GM18526 (cell line): ENCODE results near the gene RPUSD3.

Experiments
- POLR2A ChIP-seq: IDR thresholded peaks from 3 replicates; pipeline ENCODE4 v1.6.1; 2011; ENCODE audit not compliant: insufficient read length; ENCODE audit errors: extremely low read depth

The RPUSD3 gene, protein sequence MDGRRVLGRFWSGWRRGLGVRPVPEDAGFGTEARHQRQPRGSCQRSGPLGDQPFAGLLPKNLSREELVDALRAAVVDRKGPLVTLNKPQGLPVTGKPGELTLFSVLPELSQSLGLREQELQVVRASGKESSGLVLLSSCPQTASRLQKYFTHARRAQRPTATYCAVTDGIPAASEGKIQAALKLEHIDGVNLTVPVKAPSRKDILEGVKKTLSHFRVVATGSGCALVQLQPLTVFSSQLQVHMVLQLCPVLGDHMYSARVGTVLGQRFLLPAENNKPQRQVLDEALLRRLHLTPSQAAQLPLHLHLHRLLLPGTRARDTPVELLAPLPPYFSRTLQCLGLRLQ

DNA sequence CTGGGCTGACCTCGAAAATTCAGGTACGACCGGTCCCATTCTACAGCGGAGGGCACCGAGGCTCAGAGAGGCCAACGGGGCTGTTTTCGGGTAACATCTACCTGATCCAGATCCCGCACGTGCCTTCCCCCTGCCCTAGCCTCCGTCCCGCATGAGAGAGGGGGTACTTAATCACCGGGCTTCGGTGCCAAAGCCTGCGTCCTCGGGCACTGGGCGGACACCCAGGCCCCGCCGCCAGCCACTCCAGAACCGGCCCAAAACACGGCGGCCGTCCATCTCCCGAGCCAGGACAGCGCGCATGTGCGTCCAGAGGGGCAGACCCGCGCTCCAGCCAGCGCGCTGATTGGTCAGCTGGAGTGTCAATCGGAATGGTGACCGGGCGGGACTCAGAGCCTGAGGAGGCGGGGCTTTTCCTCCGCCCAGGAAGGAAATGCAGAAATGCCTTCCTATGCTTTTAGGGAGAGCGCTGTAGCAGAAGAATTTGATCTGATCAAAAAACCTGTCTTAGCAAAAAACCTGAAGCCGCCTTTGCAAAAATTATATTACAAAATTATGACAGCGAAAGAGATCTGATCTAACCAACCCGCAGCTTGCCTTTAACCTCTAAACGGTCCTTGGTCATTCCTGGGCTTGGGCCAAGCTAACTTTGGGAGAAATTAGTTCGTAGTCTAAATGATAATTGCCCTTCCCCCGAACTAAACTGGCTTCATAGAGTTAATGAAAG lies at the start of gene RPUSD3:
TSS of gene RPUSD3 (minus strand) at position 294 of the 724 bp plus-strand sequence. CDS start at position 276, 18 bp downstream.
- peak; percentile 84 for TF ChIP-seq POLR2A

DNA sequence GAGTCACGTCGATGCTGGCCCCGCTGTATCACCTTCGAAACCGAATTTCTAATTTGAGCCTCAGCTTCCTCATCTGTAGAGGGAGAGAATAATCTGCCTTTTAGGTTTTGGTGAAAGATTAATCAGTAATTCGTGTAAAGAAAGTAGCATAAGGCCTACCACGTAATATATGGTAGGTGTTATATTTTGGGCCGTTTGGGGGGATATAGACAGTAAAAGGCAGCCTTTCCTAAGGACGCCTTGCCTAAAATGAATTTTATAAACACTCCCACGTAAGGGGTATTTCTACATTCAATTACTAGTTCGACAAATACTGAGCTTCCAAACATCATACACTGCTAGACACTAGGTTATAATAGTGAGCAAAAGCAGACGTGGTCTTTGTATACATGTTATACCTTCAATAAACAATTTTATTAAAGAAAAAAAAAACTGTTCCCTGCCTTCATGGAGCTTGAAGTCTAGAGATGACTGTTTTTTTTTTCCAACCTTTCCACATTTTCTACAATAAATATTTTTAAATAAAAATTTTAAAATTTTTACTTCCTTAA lies 47.3 kb upstream of the RPUSD3 start:
- TF ChIP-seq POLR2A, result no peak

DNA sequence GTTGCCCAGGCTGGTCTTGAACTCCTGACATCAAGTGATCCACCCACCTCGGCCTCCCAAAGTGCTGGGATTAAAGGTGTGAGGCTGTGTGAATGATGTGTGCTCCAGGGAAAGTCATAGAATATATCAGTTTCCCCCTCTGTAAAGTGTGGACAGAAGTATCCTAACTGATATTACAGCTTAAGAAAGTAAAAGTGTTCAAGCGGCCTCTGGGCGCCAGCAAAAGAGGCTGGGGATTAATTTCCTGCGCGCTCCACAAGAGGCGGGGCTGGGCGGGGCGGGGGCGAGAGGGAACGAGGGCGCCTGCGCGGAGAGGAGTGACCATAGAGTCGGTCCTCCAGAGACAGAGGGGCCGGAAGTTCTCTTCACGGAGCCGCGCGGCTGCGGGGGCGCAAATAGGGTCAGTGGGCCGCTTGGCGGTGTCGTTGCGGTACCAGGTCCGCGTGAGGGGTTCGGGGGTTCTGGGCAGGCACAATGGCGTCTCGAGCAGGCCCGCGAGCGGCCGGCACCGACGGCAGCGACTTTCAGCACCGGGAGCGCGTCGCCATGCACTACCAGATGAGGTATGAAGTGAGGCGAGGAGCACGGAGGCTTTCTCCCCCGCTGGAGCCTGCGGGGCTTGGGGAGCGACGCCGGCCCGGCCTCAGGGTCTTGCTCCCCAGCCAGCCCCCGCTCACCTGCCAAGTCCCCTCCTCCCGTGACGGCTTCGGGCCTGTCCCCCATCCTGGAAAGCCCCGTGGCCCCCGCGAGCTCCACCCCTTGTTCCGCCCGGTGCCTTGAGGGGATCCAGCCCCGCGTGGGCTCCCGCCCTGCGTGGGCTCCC lies 46.7 kb upstream of the RPUSD3 start, which contains the start of gene JAGN1:
TSS of gene JAGN1 (plus strand) at position 362 of the 823 bp plus-strand sequence. CDS start at position 475, 113 bp downstream.
- peak; percentile 86 for TF ChIP-seq POLR2A

DNA sequence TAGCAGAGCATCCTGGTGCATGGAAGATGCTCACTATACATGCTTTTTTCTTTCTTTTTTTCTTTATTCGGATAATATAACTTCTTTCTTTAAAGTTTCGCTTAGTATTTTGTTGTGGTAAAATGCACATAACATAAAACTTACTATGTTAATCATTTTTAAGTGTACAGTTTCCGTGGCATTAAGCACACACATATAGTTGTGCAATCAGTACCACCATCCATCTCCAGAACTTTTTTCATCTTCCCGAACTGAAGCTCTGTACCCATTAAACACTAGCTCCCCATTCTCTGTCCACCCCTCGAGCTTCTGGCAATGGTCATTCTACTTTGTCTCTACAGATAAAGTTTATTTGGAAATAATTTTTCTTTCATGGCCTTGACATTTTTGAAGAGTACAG lies 45.6 kb upstream of the RPUSD3 start:
- no peak for TF ChIP-seq POLR2A

DNA sequence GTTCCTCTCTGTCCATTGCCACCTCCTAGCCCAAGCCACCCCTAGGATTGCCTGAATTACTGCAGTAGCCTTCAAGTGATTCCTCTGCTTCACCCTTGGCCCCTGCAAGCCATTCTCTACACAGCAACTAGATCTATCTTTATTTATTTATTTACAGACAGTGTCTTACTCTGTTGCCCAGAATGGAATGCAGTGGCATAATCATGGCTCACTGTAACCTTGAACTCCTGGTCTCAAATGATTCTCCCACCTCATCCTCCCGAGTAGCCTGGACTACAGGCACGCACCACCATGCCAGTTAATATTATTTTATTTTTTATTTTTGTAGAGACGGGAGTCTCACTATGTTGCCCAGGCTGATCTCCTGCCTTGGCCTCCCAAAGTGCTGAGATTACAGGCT lies 44.7 kb upstream of the RPUSD3 start:
- no peak for TF ChIP-seq POLR2A

DNA sequence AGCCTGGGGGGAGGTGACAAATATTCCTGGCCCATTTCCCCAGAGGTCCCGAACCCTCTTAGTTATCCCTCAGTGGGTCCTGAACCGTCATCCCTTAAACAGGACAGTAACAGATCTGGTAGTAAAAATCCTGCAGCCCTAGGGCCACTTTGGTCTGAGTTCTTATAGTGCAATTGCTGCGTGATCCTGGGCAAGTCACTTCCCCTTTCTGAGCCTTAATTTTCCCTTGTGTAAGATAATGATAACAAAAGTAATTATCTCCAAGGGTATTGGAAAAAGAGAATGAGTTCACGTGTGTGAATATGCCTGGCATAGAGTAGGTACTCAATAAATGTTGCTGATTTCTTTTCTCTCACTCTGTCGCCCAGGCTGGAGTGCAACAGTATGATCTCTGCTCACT lies 43.7 kb upstream of the RPUSD3 start:
- no peak for TF ChIP-seq POLR2A

DNA sequence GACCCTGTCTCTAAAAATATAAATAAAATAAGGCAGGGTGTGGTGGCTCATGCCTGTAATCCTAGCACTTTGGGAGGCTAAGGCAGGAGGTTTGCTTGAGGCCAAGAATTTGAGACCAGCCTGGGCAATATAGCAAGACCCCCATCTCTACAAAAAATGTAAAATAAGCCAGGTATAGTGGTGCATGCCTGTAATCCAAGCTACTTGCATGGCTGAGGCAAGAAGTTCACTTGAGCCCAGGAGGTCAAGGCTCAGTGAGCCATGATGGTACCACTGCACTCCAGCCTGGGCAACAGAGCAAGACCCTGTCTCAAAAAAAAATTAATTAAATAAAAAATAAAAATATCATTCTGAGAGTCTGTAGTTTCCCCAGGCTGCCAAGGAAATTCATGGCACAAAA lies 42.5 kb upstream of the RPUSD3 start:
- TF ChIP-seq POLR2A, result no peak

DNA sequence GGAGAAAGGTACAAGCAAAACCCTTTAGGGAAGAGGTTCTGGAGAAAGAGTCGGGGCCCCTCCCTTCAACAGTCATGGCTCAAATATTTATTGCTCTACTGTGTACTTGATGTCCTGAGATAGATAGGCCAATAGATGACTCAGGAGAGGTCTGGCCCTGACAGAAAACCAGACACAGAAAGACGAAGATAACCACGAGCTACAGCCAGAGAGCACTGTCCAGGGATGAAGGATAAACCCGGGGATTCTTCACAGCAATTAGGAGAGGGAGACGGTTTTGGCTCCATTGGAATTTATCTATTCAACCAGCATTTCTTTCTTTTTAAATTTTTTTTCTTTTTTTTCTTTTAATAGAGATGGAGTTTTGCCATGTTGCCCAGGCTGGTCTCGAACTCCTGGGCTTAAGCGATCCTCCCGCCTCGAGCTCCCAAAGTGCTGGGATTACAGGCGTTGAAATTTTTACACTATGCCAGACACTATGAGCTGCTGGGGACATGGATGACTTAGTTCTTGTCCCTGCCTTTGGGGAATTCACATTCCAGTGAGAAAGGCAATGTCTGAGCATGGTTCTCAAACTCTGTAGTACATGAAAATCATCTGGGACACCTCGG lies 40.9 kb upstream of the RPUSD3 start:
- TF ChIP-seq POLR2A, result no peak

DNA sequence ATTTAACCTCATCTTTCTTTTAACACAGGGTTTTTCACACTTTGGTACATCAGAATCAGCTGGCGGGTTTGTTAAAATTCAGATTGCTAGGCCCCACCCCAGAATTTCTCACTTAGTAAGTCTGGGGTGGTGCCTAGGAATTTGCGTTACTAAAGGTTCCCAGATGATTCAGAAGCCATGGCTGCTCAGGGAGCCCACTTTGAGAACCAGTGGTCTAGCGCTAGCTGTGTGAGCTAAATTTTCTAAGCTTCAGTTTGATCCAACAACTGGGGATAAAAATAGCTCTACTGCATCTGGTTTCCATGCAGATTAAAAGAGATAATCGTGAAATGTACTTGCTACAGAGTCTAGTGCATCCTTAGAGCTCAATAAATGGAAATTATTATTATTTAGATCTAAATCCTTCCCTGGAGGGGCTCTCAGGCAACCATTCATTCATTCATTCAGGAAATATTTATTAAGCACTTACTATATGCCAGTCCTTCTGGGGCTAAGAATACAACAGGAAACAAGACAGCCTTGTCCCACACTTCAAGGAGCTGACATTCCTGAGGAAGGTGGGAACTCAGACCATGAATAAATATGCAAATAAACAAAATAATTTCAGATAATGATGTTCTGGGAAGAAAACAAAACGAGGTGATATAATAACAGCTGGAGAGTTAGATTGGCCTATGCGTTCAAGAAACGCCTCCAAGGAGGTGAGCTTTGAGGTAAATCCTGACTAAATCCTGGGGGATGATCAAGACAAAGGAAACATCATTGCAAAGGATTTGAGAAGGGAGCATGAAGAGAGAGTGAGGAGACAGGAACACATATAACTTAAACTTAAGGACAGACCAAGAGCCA lies 40.1 kb upstream of the RPUSD3 start:
- TF ChIP-seq POLR2A, result no peak

DNA sequence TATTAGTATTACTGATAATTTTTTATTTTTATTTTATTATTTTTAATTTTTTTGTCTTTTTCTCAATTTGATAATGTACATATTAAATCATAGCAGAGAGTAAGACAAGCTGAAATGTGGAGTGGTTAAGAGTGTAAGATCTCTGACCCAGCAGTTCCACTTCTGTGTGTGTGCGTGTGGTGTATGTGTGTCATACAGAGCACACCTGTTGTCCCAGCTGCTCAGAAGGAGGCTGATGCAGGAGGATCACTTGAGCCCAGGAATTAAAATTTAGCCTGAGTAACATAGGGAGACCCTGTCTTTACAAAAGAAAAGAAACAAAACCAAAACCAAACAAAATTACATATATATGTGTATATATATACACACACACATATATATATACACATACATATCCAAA lies 37.6 kb upstream of the RPUSD3 start:
- no peak for TF ChIP-seq POLR2A

DNA sequence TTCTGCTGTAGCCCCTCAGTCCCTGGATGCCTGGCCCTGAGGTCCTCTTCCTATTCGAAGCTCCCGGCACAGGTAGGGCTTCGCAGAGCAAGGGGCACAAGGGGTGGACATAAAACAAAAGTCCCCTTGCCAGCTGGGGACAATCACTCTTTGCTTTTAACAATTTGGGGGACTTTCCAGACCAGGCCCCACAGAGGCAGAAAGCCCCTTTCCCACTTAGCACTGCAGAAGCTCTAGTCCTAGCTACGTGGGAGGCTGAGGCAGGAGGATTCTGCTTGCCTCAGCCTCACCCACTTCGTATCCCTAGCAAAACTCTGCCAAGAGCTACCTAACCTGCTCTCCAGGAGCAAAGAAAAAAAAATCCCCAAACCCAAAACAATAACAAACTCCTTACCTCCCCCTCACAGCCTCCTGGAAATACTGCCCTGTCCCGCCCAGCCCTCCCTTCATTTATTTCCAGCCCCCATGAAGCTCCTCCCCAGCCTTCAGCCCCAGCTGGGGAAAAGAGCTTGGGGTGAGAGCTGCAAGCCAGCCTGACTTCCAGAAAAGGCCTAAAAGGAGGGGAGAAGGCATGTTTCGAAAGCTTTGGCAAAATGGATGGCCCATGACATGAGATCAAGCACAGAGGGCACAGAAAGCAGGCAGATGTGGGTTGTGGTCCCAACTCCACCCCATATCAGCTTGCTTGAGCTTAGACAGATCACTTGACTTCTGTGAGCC lies 36.2 kb upstream of the RPUSD3 start, which contains the start of gene CIDEC:
TSS of gene CIDEC (minus strand) at position 424 of the 720 bp plus-strand sequence. CDS start 1,767 bp downstream, outside the sequence.
- TF ChIP-seq POLR2A, result no peak

DNA sequence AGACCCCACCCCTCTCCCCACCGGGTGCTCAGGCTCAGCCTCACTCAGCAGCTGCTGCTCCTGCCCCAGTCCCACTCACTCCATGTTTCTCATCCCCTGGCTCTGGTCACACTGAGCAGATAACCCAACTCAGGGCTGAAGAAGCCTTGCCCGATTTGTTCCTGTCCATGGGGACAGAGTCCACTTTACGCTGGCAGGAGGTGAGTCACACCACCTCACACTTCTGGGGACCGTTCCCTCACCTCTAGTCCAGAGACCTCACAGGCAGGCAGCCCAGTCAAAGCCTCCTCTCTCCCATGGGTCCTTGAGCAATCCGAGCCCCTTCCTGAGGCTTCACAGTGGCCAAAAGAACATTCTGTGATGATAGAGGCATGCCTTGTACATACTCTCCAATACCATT lies 34.9 kb upstream of the RPUSD3 start:
- no peak for TF ChIP-seq POLR2A

DNA sequence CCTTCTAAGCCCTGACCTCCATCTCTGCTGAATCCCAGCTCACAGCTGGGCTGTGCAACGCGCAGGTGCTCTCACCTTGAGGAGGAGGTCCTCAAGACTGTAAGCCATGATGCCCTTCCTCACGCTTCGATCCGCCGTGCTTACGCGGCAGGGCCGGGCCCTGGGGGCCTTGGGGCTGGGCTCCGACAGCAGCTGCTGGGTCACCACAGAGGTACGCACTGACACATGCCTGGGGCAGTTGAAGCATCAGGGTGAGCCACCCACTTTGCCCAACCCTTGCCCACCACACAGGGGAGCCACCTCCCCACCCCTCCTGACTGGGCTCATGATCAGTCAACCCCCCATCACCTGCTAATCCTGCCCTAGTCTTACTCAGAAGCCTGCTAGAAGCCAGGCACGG lies 33.2 kb upstream of the RPUSD3 start:
- no peak for TF ChIP-seq POLR2A

DNA sequence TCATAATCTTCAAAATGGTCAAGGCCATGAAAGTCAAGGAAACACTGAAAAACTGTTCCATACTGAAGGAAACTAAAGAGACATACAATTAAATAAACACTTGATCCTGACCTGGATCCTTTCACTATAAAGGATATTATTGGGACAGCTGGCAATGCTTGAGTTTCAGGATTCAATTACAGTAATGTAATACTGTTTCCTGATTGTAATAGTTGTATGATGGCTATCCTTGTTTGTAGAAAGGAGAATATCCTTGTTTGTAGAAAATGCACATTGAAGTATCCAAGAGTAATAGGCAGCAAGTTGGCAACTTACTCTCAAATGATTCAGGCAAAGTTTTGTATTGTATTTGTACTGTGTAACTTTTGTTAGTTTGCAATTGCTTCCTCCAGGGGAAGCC lies 31.6 kb upstream of the RPUSD3 start:
- no peak for TF ChIP-seq POLR2A

DNA sequence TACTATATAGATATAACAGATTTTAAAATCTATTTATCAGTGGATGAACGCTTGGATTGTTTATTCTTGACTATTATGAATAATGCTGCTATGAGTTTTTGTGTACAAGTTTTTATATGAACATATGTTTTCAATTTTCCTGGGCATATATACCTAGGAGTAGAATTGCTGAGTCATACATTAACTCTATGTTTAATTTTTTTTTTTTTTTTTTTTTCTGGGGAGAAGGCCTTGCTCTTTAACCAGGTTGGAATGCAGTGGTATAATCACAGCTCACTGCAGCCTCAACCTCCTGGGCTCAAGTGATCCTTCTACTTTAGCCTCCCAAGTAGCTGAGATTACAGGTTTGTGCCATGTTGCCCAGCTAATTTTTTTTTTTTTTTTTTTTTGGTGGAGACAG lies 27.2 kb upstream of the RPUSD3 start:
- no peak for TF ChIP-seq POLR2A
